AG20443 (cell line): ENCODE data around the gene CENPB.
"Not testable (repeated sequence)": the region's sequence is repeated elsewhere in the genome, so short reads cannot be mapped to it uniquely, and the experiment has no call there.

ENCODE experiments used
- DNase-seq: peaks from one replicate; pipeline ENCODE4 v3.0.0; 2012; ENCODE audit warnings: low spot score, mixed read lengths

Gene CENPB

GRCh38 chr20:3786665-3787323 is at the start of gene CENPB:
TSS of gene CENPB (minus strand) at chr20:3786740. CDS start at chr20:3786483, 257 bp downstream.
- peak; percentile 96 for DNase-seq

- DNase-seq, result no peak
Measured at GRCh38 chr20:3836132-3836531, 49.6 kb upstream of the CENPB start.

- DNase-seq, result not testable (repeated sequence)
Measured at GRCh38 chr20:3829891-3830290, 43.4 kb upstream of the CENPB start.

- DNase-seq, result no peak
Measured at GRCh38 chr20:3828798-3829197, 42.3 kb upstream of the CENPB start.

GRCh38 chr20:3826420-3826819 is 39.9 kb upstream of the CENPB start:
- DNase-seq, result no peak

- DNase-seq, result no peak
Measured at GRCh38 chr20:3825526-3825925, 39.0 kb upstream of the CENPB start.

GRCh38 chr20:3823881-3824280 is 37.3 kb upstream of the CENPB start:
- DNase-seq, result no peak

GRCh38 chr20:3821996-3822395 is 35.5 kb upstream of the CENPB start:
- no peak for DNase-seq

- DNase-seq, result no peak
Measured at GRCh38 chr20:3820901-3821727, 34.6 kb upstream of the CENPB start.

- peak; percentile 92 for DNase-seq
Measured at GRCh38 chr20:3820048-3820900, 33.7 kb upstream of the CENPB start, which contains the start of gene AP5S1. TSS of gene AP5S1 (plus strand) at chr20:3820547. CDS start at chr20:3822118, 1,571 bp downstream.

- no peak for DNase-seq
Measured at GRCh38 chr20:3819411-3820047, 33.0 kb upstream of the CENPB start.

- peak; percentile 67 for DNase-seq
Measured at GRCh38 chr20:3818155-3819151, 31.9 kb upstream of the CENPB start.

GRCh38 chr20:3815703-3816315 is 29.3 kb upstream of the CENPB start:
- DNase-seq, result no peak

- DNase-seq, result no peak
Measured at GRCh38 chr20:3814928-3815495, 28.5 kb upstream of the CENPB start.

GRCh38 chr20:3813848-3814581 is 27.5 kb upstream of the CENPB start:
- DNase-seq, result no peak

GRCh38 chr20:3812975-3813847 is 26.7 kb upstream of the CENPB start:
- DNase-seq, result no peak

GRCh38 chr20:3812259-3812681 is 25.7 kb upstream of the CENPB start:
- DNase-seq, result no peak
